Erythroblast (primary cell): ENCODE measurements around the gene TNP1.

ENCODE experiments used
- GATA1 ChIP-seq: IDR thresholded peaks from 2 replicates; pipeline ENCODE4 v1.6.1; 2011; ENCODE audit warnings: low read depth, mild to moderate bottlenecking, control low read depth, low read length, moderate library complexity
- POLR2A ChIP-seq: IDR thresholded peaks from 2 replicates; pipeline ENCODE4 v1.6.1; 2011; ENCODE audit warnings: mild to moderate bottlenecking, low read length

DNA sequence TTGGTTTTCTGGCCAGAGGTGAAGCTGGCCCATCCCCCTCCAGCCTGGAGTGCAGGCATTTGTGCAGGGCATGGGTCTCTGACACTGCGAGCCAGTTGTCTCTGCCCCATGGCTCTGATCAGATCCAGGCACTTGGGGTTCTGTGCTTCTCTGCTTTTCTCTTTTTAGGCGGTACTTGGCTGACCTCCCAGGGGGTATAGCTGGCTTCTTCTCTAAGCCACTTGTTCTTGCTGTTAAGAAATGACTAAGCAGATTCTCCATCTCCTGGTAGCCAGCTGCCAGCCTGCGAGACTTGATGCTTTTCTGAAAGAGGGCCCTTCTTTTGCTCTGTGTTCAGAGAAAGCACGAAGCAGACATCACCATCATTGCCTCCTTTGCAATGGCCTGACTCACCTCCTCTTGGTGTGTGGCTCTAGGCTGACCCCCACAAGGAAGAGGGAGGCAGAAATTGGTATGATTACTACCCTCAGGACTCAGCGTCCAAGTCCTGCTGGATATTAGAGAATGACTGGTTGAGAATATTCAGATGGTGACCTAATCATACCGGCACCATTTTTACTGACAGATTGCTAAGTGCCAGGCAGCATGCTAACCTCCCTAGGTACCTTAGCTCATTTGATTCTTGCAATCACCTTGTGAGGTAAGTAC lies 32.7 kb downstream of the TNP1 start:
- TF ChIP-seq POLR2A (no peak), GATA1 (no peak)
